HEK293 (cell line): ENCODE data around the gene PCBP2.

Experiments
- BCL11B ChIP-seq: fragments of 450-650 bp; formaldehyde crosslinking; IDR thresholded peaks from 2 replicates; pipeline ENCODE4 v1.5.1; 2016; ENCODE audit warnings: low read depth, missing biosample characterization, missing genetic modification characterization
- KLF8 ChIP-seq: fragments of 450-650 bp; formaldehyde crosslinking; IDR thresholded peaks from 2 replicates; pipeline ENCODE4 v1.5.1; 2016; ENCODE audit warnings: missing biosample characterization, missing genetic modification characterization
- PRDM10 ChIP-seq: fragments of 450-650 bp; formaldehyde crosslinking; IDR thresholded peaks from 2 replicates; pipeline ENCODE4 v1.5.1; 2016; ENCODE audit warnings: missing biosample characterization, missing genetic modification characterization
- TCF7L2 ChIP-seq: IDR thresholded peaks from 2 replicates; pipeline ENCODE4 v1.6.1; 2011; ENCODE audit warnings: low read depth, mild to moderate bottlenecking, inconsistent platforms, low read length, moderate library complexity, borderline replicate concordance
- ZBTB11 ChIP-seq: fragments of 450-650 bp; formaldehyde crosslinking; conservative IDR thresholded peaks from 2 replicates; pipeline ENCODE4 v1.5.1; 2016; ENCODE audit warnings: low read depth, missing biosample characterization, missing genetic modification characterization
- ZBTB17 ChIP-seq: fragments of 450-650 bp; formaldehyde crosslinking; IDR thresholded peaks from 2 replicates; pipeline ENCODE4 v1.5.1; 2016; ENCODE audit warnings: missing biosample characterization, missing genetic modification characterization
- ZEB2 ChIP-seq: fragments of 450-650 bp; formaldehyde crosslinking; IDR thresholded peaks from 2 replicates; pipeline ENCODE4 v1.5.1; 2016; ENCODE audit warnings: missing biosample characterization, missing genetic modification characterization
- ZNF248 ChIP-seq: fragments of 450-650 bp; formaldehyde crosslinking; IDR thresholded peaks from 2 replicates; pipeline ENCODE4 v1.5.1; 2017; ENCODE audit warnings: missing biosample characterization, missing genetic modification characterization
- ZNF391 ChIP-seq: fragments of 450-650 bp; formaldehyde crosslinking; IDR thresholded peaks from 2 replicates; pipeline ENCODE4 v1.5.1; 2016; ENCODE audit warnings: low read depth, missing biosample characterization, missing genetic modification characterization, borderline replicate concordance
- ZNF747 ChIP-seq: fragments of 450-650 bp; formaldehyde crosslinking; IDR thresholded peaks from 2 replicates; pipeline ENCODE4 v1.5.1; 2016; ENCODE audit warnings: missing biosample characterization, missing genetic modification characterization
- ZNF843 ChIP-seq: fragments of 450-650 bp; formaldehyde crosslinking; IDR thresholded peaks from 2 replicates; pipeline ENCODE4 v1.5.1; 2016; ENCODE audit warnings: missing biosample characterization, missing genetic modification characterization
- ZSCAN23 ChIP-seq: fragments of 450-650 bp; formaldehyde crosslinking; IDR thresholded peaks from 2 replicates; pipeline ENCODE4 v1.5.1; 2016; ENCODE audit warnings: missing biosample characterization, missing genetic modification characterization
- ZXDB ChIP-seq: fragments of 450-650 bp; formaldehyde crosslinking; IDR thresholded peaks from 2 replicates; pipeline ENCODE4 v1.5.1; 2016; ENCODE audit warnings: missing biosample characterization, missing genetic modification characterization
- TF ChIP-seq, protein P1 (sequence below): fragments of 450-650 bp; formaldehyde crosslinking; IDR thresholded peaks from 2 replicates; pipeline ENCODE4 v1.5.1; 2016; ENCODE audit warnings: missing biosample characterization, missing genetic modification characterization
- TF ChIP-seq, protein P2 (sequence below): fragments of 450-650 bp; formaldehyde crosslinking; IDR thresholded peaks from 2 replicates; pipeline ENCODE4 v1.5.1; 2016; ENCODE audit warnings: missing biosample characterization, missing genetic modification characterization, borderline replicate concordance
- TF ChIP-seq, protein P3 (sequence below): fragments of 450-650 bp; formaldehyde crosslinking; IDR thresholded peaks from 2 replicates; pipeline ENCODE4 v1.5.1; 2016; ENCODE audit warnings: missing biosample characterization, missing genetic modification characterization
- TF ChIP-seq, protein P4 (sequence below): fragments of 450-650 bp; IDR thresholded peaks from 2 replicates; pipeline ENCODE4 v1.5.1; 2018; ENCODE audit warnings: missing biosample characterization, mild to moderate bottlenecking, missing genetic modification characterization
- TF ChIP-seq, protein P5 (sequence below): fragments of 450-650 bp; formaldehyde crosslinking; IDR thresholded peaks from 2 replicates; pipeline ENCODE4 v1.5.1; 2016; ENCODE audit warnings: missing biosample characterization, missing genetic modification characterization
- TF ChIP-seq, protein P6 (sequence below): fragments of 450-650 bp; formaldehyde crosslinking; IDR thresholded peaks from 2 replicates; pipeline ENCODE4 v1.5.1; 2016; ENCODE audit warnings: missing biosample characterization, missing genetic modification characterization

Gene PCBP2

GRCh38 chr12:53451661-53452158 is at the start of gene PCBP2 (continued):
- TF ChIP-seq PRDM10 (peak; percentile 82), ZBTB11 (tag by site-specific recombination) (peak; percentile 96), BCL11B (tag by site-specific recombination) (peak; percentile 52; the same call in 1 of the 2 replicates), TCF7L2 (peak; percentile 42; the same call in 1 of the 2 replicates), ZNF843 (tag by site-specific recombination) (peak; percentile 71), ZNF391 (tag by site-specific recombination) (peak; percentile 76; the same call in 1 of the 2 replicates), ZBTB17 (peak; percentile 90), ZXDB (tag by site-specific recombination) (peak; percentile 54), ZNF248 (no peak), ZSCAN23 (tag by site-specific recombination) (peak; percentile 65; the same call in 1 of the 2 replicates), KLF8 (tag by site-specific recombination) (peak; percentile 97), ZEB2 (peak; percentile 82), ZNF747 (tag by site-specific recombination) (no peak)
- TF ChIP-seq, protein P1, sequence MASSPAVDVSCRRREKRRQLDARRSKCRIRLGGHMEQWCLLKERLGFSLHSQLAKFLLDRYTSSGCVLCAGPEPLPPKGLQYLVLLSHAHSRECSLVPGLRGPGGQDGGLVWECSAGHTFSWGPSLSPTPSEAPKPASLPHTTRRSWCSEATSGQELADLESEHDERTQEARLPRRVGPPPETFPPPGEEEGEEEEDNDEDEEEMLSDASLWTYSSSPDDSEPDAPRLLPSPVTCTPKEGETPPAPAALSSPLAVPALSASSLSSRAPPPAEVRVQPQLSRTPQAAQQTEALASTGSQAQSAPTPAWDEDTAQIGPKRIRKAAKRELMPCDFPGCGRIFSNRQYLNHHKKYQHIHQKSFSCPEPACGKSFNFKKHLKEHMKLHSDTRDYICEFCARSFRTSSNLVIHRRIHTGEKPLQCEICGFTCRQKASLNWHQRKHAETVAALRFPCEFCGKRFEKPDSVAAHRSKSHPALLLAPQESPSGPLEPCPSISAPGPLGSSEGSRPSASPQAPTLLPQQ, result peak; percentile 76
- TF ChIP-seq, protein P2, sequence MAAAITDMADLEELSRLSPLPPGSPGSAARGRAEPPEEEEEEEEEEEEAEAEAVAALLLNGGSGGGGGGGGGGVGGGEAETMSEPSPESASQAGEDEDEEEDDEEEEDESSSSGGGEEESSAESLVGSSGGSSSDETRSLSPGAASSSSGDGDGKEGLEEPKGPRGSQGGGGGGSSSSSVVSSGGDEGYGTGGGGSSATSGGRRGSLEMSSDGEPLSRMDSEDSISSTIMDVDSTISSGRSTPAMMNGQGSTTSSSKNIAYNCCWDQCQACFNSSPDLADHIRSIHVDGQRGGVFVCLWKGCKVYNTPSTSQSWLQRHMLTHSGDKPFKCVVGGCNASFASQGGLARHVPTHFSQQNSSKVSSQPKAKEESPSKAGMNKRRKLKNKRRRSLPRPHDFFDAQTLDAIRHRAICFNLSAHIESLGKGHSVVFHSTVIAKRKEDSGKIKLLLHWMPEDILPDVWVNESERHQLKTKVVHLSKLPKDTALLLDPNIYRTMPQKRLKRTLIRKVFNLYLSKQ (tag by site-specific recombination), result no peak
- TF ChIP-seq, protein P3, sequence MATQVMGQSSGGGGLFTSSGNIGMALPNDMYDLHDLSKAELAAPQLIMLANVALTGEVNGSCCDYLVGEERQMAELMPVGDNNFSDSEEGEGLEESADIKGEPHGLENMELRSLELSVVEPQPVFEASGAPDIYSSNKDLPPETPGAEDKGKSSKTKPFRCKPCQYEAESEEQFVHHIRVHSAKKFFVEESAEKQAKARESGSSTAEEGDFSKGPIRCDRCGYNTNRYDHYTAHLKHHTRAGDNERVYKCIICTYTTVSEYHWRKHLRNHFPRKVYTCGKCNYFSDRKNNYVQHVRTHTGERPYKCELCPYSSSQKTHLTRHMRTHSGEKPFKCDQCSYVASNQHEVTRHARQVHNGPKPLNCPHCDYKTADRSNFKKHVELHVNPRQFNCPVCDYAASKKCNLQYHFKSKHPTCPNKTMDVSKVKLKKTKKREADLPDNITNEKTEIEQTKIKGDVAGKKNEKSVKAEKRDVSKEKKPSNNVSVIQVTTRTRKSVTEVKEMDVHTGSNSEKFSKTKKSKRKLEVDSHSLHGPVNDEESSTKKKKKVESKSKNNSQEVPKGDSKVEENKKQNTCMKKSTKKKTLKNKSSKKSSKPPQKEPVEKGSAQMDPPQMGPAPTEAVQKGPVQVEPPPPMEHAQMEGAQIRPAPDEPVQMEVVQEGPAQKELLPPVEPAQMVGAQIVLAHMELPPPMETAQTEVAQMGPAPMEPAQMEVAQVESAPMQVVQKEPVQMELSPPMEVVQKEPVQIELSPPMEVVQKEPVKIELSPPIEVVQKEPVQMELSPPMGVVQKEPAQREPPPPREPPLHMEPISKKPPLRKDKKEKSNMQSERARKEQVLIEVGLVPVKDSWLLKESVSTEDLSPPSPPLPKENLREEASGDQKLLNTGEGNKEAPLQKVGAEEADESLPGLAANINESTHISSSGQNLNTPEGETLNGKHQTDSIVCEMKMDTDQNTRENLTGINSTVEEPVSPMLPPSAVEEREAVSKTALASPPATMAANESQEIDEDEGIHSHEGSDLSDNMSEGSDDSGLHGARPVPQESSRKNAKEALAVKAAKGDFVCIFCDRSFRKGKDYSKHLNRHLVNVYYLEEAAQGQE (tag by site-specific recombination), result 0 out of 2 replicates have a peak, but pooled peaks have one; percentile 20
- TF ChIP-seq, protein P4, sequence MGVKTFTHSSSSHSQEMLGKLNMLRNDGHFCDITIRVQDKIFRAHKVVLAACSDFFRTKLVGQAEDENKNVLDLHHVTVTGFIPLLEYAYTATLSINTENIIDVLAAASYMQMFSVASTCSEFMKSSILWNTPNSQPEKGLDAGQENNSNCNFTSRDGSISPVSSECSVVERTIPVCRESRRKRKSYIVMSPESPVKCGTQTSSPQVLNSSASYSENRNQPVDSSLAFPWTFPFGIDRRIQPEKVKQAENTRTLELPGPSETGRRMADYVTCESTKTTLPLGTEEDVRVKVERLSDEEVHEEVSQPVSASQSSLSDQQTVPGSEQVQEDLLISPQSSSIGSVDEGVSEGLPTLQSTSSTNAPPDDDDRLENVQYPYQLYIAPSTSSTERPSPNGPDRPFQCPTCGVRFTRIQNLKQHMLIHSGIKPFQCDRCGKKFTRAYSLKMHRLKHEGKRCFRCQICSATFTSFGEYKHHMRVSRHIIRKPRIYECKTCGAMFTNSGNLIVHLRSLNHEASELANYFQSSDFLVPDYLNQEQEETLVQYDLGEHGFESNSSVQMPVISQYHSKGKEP (tag by site-specific recombination), result no peak
- TF ChIP-seq, protein P5, sequence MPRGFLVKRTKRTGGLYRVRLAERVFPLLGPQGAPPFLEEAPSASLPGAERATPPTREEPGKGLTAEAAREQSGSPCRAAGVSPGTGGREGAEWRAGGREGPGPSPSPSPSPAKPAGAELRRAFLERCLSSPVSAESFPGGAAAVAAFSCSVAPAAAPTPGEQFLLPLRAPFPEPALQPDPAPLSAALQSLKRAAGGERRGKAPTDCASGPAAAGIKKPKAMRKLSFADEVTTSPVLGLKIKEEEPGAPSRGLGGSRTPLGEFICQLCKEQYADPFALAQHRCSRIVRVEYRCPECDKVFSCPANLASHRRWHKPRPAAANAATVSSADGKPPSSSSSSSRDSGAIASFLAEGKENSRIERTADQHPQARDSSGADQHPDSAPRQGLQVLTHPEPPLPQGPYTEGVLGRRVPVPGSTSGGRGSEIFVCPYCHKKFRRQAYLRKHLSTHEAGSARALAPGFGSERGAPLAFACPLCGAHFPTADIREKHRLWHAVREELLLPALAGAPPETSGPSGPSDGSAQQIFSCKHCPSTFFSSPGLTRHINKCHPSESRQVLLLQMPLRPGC (tag by site-specific recombination), result peak; percentile 83
- TF ChIP-seq, protein P6, sequence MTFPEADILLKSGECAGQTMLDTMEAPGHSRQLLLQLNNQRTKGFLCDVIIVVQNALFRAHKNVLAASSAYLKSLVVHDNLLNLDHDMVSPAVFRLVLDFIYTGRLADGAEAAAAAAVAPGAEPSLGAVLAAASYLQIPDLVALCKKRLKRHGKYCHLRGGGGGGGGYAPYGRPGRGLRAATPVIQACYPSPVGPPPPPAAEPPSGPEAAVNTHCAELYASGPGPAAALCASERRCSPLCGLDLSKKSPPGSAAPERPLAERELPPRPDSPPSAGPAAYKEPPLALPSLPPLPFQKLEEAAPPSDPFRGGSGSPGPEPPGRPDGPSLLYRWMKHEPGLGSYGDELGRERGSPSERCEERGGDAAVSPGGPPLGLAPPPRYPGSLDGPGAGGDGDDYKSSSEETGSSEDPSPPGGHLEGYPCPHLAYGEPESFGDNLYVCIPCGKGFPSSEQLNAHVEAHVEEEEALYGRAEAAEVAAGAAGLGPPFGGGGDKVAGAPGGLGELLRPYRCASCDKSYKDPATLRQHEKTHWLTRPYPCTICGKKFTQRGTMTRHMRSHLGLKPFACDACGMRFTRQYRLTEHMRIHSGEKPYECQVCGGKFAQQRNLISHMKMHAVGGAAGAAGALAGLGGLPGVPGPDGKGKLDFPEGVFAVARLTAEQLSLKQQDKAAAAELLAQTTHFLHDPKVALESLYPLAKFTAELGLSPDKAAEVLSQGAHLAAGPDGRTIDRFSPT (tag by site-specific recombination), result no peak
